Measurements from ENCODE around the gene PARD6A.

The PARD6A gene

GRCh38 chr16:67666032-67666551 lies 5.3 kb downstream of the PARD6A start:
- no peak for TF ChIP-seq CTCF (conservative IDR thresholded peaks at IDR 0.05; ENCODE audit: low read depth, low read length)

DNA sequence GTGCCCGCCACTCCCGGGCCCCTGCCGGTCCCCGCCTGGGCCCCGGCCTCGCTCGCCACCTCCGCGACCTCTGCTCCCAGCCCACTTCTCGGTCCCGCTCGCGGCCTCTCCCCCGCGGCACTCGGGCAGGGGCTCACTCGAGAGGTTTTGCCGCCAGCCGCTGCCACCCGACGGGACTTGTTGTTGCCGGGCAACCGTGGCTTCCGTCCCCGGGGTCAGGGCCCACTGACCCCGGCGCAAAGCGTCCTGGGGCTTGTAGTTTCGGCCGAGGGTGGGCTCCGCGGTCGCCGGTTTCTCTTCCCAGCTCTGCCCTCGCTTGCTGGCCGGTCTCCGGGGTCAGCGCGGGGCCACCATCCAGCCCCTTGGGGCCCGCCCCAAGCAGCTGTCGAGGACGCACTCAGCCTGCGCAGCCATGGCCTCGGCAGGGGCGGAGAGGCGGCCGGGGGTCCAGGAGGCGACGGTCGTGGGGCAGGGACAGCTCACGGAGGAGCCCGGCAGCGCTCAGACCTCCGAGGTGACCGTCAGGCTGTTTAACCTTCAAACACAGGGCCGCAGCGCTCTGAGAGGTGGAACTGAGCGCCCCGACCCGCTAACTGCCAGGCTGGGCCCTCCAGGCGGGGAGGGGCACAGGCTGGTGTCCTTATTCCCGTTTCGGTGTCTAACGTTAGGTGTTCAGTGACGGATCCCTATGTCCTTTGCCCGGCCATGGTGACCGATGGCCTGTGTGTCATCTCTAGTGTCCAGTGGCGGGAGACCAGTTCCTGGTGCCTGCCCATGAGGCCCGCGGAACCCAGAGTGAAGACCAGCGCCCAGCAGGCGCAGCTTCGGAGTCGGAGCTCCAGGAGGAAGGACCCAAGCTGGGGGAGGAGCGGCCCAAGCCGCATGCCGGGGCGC lies 6.0 kb downstream of the PARD6A start, which contains the start of the genes C16orf86 and ENKD1:
C16orf86 (plus strand) TSS at position 256 of the 894 bp plus-strand sequence; CDS start at position 413, 157 bp downstream.
ENKD1 (minus strand) TSS at position 192 of the 894 bp plus-strand sequence. CDS start 308 bp downstream, outside the sequence.
- no peak for TF ChIP-seq CTCF (conservative IDR thresholded peaks at IDR 0.05; ENCODE audit: low read depth, low read length)
- Histone ChIP-seq H3K4me3 (IDR thresholded peaks at IDR 0.05; ENCODE audit: insufficient read depth, low read depth, low read length) (no peak within 1 kb of the TSS), H3K9ac (peak within 1 kb of the TSS; percentile 60), H3K4me1 (ENCODE audit: low read depth, poor library complexity, severe bottlenecking) (peaks cover 29% of the 10 kb centered on the region), H3K27me3 (ENCODE audit: insufficient read depth, low read depth) (no peaks in the 10 kb centered on the region), H3K27ac (peak within 1 kb of the TSS; percentile 59), H3K4me2 (peak within 1 kb of the TSS; percentile 90), H3K79me2 (ENCODE audit: insufficient read depth, low read depth) (no peaks in the 10 kb centered on the region; the same call in 1 of the 2 replicates), H4K20me1 (ENCODE audit: insufficient read depth) (no peaks in the 10 kb centered on the region), H3K36me3 (ENCODE audit: insufficient read depth) (no peaks in the 10 kb centered on the region), H2AFZ (ENCODE audit: low read depth) (peak within 1 kb of the TSS; percentile 89)

More at GRCh38 chr16:67666032-67666551, 5.3 kb downstream of the PARD6A start:
- Histone ChIP-seq H3K4me3 (IDR thresholded peaks at IDR 0.05; ENCODE audit: insufficient read depth, low read depth, low read length) (no peak overlapping the region), H3K27me3 (ENCODE audit: insufficient read depth, low read depth) (no peaks in the 10 kb centered on the region), H3K9ac (peak overlapping the region; percentile 60), H3K36me3 (ENCODE audit: insufficient read depth) (no peaks in the 10 kb centered on the region), H3K4me1 (ENCODE audit: low read depth, poor library complexity, severe bottlenecking) (peaks cover 33% of the 10 kb centered on the region), H4K20me1 (ENCODE audit: insufficient read depth) (no peaks in the 10 kb centered on the region), H3K4me2 (peak overlapping the region; percentile 90), H3K27ac (peak overlapping the region; percentile 59), H2AFZ (ENCODE audit: low read depth) (peak overlapping the region; percentile 89), H3K79me2 (ENCODE audit: insufficient read depth, low read depth) (no peaks in the 10 kb centered on the region; the same call in 1 of the 2 replicates)

- H3K9ac ChIP-seq, result peak overlapping the region; percentile 60; the same call in 1 of the 2 replicates
- TF ChIP-seq CTCF (conservative IDR thresholded peaks at IDR 0.05; ENCODE audit: low read depth, low read length), result no peak
- no peaks in the 10 kb centered on the region for H3K27me3 ChIP-seq (ENCODE audit: insufficient read depth, low read depth)
- peak overlapping the region; percentile 59; the same call in 1 of the 2 replicates for H3K27ac ChIP-seq
- no peak overlapping the region for H3K4me3 ChIP-seq (IDR thresholded peaks at IDR 0.05; ENCODE audit: insufficient read depth, low read depth, low read length)
- no peaks in the 10 kb centered on the region for H4K20me1 ChIP-seq (ENCODE audit: insufficient read depth)
- peak overlapping the region; percentile 90 for H3K4me2 ChIP-seq
- no peaks in the 10 kb centered on the region; the same call in 1 of the 2 replicates for H3K79me2 ChIP-seq (ENCODE audit: insufficient read depth, low read depth)
- H2AFZ ChIP-seq (ENCODE audit: low read depth), result peak overlapping the region; percentile 89
- H3K36me3 ChIP-seq (ENCODE audit: insufficient read depth), result no peaks in the 10 kb centered on the region
- H3K4me1 ChIP-seq (ENCODE audit: low read depth, poor library complexity, severe bottlenecking), result peaks cover 29% of the 10 kb centered on the region
Observed at GRCh38 chr16:67667453-67667816, 6.7 kb downstream of the PARD6A start.

GRCh38 chr16:67667817-67668494 lies 7.2 kb downstream of the PARD6A start:
- Histone ChIP-seq H3K4me2 (peak overlapping the region; percentile 90), H3K36me3 (ENCODE audit: insufficient read depth) (no peaks in the 10 kb centered on the region), H3K79me2 (ENCODE audit: insufficient read depth, low read depth) (no peaks in the 10 kb centered on the region; the same call in 1 of the 2 replicates), H2AFZ (ENCODE audit: low read depth) (peak overlapping the region; percentile 89; the same call in 1 of the 2 replicates), H3K4me1 (ENCODE audit: low read depth, poor library complexity, severe bottlenecking) (peaks cover 31% of the 10 kb centered on the region), H3K4me3 (IDR thresholded peaks at IDR 0.05; ENCODE audit: insufficient read depth, low read depth, low read length) (no peak overlapping the region), H3K27me3 (ENCODE audit: insufficient read depth, low read depth) (no peaks in the 10 kb centered on the region), H4K20me1 (ENCODE audit: insufficient read depth) (no peaks in the 10 kb centered on the region), H3K27ac (peak overlapping the region; percentile 59; the same call in 1 of the 2 replicates), H3K9ac (no peak overlapping the region; the same call in 1 of the 2 replicates)
- peak; percentile 70 for TF ChIP-seq CTCF (conservative IDR thresholded peaks at IDR 0.05; ENCODE audit: low read depth, low read length)
